Mesenchymal stem cell (in vitro differentiated cells and primary cell): ENCODE data around the gene ADAM11.
"Not testable (repeated sequence)": the region's sequence is repeated elsewhere in the genome, so short reads cannot be mapped to it uniquely, and the experiment has no call there.

Experiments
- DNase-seq: peaks from one replicate; pipeline ENCODE4 v3.0.0-alpha.2; 2013
- H2AFZ ChIP-seq: one replicate; pipeline ENCODE4 v1.6.1; 2013; ENCODE audit warnings: low read depth, mild to moderate bottlenecking, control low read depth, inconsistent platforms, low read length, moderate library complexity
- H2AK5ac ChIP-seq: 2 replicates; pipeline ENCODE4 v1.6.1; 2013; ENCODE audit warnings: low read length, moderate library complexity, mild to moderate bottlenecking, inconsistent platforms; ENCODE audit not compliant: severe bottlenecking
- H2BK120ac ChIP-seq: one replicate; pipeline ENCODE4 v1.6.1; 2013; ENCODE audit warnings: low read depth, mild to moderate bottlenecking, inconsistent platforms, low read length, moderate library complexity
- H2BK12ac ChIP-seq, 2 experiments: one replicate each; pipeline ENCODE4 v1.6.1; 2013; ENCODE audit warnings: inconsistent platforms in 2 of 2, low read length in 2 of 2, mild to moderate bottlenecking in 2 of 2, moderate library complexity in 2 of 2, control low read depth in 1 of 2
- H2BK15ac ChIP-seq: one replicate; pipeline ENCODE4 v1.6.1; 2013; ENCODE audit warnings: mild to moderate bottlenecking, low read depth, inconsistent platforms; ENCODE audit not compliant: poor library complexity, severe bottlenecking
- H2BK5ac ChIP-seq: 2 replicates; pipeline ENCODE4 v1.6.1; 2013; ENCODE audit warnings: low read depth, mild to moderate bottlenecking, low read length, control low read depth, inconsistent platforms; ENCODE audit not compliant: poor library complexity, severe bottlenecking
- H3K14ac ChIP-seq, 2 experiments: one replicate each; pipeline ENCODE4 v1.6.1; 2013; ENCODE audit warnings: inconsistent platforms in 2 of 2, low read length in 2 of 2, control low read depth in 1 of 2, mild to moderate bottlenecking in 1 of 2, moderate library complexity in 1 of 2
- H3K18ac ChIP-seq, 2 experiments: one replicate each; pipeline ENCODE4 v1.6.1; 2013; ENCODE audit warnings: inconsistent platforms in 2 of 2, low read length in 2 of 2, control low read depth in 1 of 2, low read depth in 1 of 2, mild to moderate bottlenecking in 1 of 2
- H3K23ac ChIP-seq, 2 experiments: one replicate each; pipeline ENCODE4 v1.6.1; 2013; ENCODE audit warnings: inconsistent platforms in 2 of 2, low read length in 2 of 2, mild to moderate bottlenecking in 2 of 2, moderate library complexity in 2 of 2, control low read depth in 1 of 2
- H3K27ac ChIP-seq: 2 replicates; pipeline ENCODE4 v1.5.1; 2013; ENCODE audit warnings: mild to moderate bottlenecking, moderate library complexity, low read length, control low read depth, inconsistent platforms; ENCODE audit not compliant: poor library complexity, severe bottlenecking
- H3K27me3 ChIP-seq, 2 experiments: 2 replicates each; pipeline versions ENCODE4 v1.6.1 to v1.7.0; 2013; ENCODE audit warnings: low read length in 2 of 2, mild to moderate bottlenecking in 2 of 2, moderate library complexity in 2 of 2, control low read depth in 1 of 2, inconsistent platforms in 1 of 2; ENCODE audit not compliant: control insufficient read depth in 1 of 2, insufficient read depth in 1 of 2
- H3K36me3 ChIP-seq, 2 experiments: 2 replicates each; pipeline versions ENCODE4 v1.6.1 to v1.7.0; 2013; ENCODE audit warnings: low read length in 2 of 2, control low read depth in 1 of 2, inconsistent platforms in 1 of 2, low read depth in 1 of 2, mild to moderate bottlenecking in 1 of 2; ENCODE audit not compliant: insufficient read depth in 2 of 2, control insufficient read depth in 1 of 2
- H3K4ac ChIP-seq, 2 experiments: one replicate each; pipeline ENCODE4 v1.6.1; 2013; ENCODE audit warnings: inconsistent platforms in 2 of 2, low read length in 2 of 2, mild to moderate bottlenecking in 2 of 2, moderate library complexity in 2 of 2, control low read depth in 1 of 2, low read depth in 1 of 2
- H3K4me1 ChIP-seq: 2 replicates; pipeline ENCODE4 v1.6.1; 2013; ENCODE audit warnings: low read depth, low read length, control low read depth; ENCODE audit not compliant: control insufficient read depth, insufficient read depth
- H3K4me2 ChIP-seq: 2 replicates; pipeline ENCODE4 v1.6.1; 2013; ENCODE audit warnings: low read length, mild to moderate bottlenecking, inconsistent platforms; ENCODE audit not compliant: poor library complexity, severe bottlenecking
- H3K4me3 ChIP-seq, 2 experiments: 2 replicates each; pipeline versions ENCODE4 v1.5.1 to v1.7.0; 2013; ENCODE audit warnings: low read length in 2 of 2, mild to moderate bottlenecking in 2 of 2, control low read depth in 1 of 2, low read depth in 1 of 2; ENCODE audit not compliant: insufficient read depth in 1 of 2
- H3K79me1 ChIP-seq: replicated peaks from 2 replicates; pipeline ENCODE4 v1.6.1; 2013; ENCODE audit warnings: mild to moderate bottlenecking, control low read depth, low read length, inconsistent platforms; ENCODE audit not compliant: poor library complexity, severe bottlenecking
- H3K9ac ChIP-seq: 2 replicates; pipeline ENCODE4 v1.7.0; 2013; ENCODE audit warnings: mild to moderate bottlenecking, low read length, moderate library complexity
- H3K9me3 ChIP-seq: 2 replicates; pipeline ENCODE4 v1.7.0; 2013; ENCODE audit warnings: mild to moderate bottlenecking, low read length; ENCODE audit not compliant: control insufficient read depth
- H4K8ac ChIP-seq: one replicate; pipeline ENCODE4 v1.6.1; 2013; ENCODE audit warnings: inconsistent platforms, mild to moderate bottlenecking, low read length, moderate library complexity
- H4K91ac ChIP-seq: one replicate; pipeline ENCODE4 v1.6.1; 2013; ENCODE audit warnings: mild to moderate bottlenecking, low read length, inconsistent platforms
- WGBS: methylation state at CpG from one replicate; pipeline ENCODE4 v1.1.7; 2013; ENCODE audit warnings: mixed read lengths; 5-methylcytosine and 5-hydroxymethylcytosine counted together

ADAM11 gene

DNA sequence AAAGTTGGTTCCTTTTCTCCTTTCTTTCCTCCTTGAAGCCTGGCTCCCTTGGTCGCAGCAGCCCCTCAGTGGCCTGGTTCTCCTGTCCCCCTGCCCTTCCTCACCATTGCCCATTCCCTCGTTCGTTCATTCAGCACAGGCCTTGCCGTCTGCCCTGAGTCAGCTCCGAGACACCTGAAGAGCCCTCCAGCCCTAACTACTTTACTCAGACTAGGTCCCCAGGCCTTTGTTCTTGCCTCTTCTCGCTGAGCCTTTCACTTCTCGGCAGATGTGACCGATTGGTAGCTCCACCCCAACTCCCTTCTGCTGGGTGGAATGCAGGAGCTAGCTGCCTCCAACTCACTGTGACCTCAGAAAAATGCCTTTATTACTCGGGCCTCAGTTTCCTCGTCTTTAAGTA is 7.0 kb upstream of the ADAM11 start:
- no peak overlapping the region for H2BK15ac ChIP-seq
- 99% methylated on average over 10 of the region's 10 CpGs for WGBS
- H2AFZ ChIP-seq = no peak overlapping the region

DNA sequence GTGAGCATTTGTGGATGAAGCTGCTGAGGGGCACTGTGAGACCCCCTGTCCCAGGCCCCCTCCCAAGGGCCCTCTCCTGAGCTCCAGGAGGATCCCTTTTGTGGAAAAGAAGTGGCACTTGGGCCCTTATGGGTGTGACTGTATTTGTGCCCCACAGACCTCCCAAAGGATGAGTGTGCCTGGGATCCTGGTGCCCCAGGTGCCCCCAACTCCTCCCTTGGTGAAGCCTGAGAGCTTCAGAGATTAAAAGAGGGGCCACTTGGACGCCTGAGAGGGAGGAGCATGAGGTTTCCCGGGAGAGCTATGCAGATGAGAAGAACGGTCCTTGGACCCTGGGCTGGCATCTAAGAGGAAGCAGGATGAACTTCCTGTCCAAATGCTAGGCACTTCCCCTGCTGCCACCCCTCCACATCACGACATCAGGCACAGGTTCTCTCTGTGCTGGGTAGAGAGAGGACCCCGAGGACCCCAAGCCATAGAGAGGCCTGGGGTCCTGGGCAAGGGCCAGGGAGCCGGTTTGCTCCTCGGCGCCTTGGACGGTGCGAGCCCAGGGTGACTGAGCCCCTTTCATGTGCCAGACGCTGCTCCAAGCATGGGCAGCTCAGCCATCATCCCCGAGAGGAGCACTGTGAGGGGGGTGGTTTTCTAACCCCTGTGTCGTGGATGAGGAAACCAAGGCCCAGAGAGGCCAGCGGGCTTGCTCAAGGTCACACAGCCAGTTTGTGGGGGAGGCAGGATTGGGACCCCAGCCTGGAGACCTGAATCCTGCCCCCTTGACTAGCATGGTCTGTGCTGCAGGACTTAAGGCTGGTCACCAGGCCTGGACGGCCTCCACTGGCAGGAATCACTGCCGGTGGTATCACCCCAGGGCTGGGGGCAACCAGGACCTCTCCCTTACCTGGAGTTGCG is 5.6 kb upstream of the ADAM11 start:
- H4K8ac ChIP-seq = no peak overlapping the region
- H3K9ac ChIP-seq = no peak overlapping the region
- no peak overlapping the region for H2BK12ac ChIP-seq
- no peak overlapping the region for H2BK15ac ChIP-seq
- no peak overlapping the region for H3K4ac ChIP-seq
- H3K4me3 ChIP-seq = no peak overlapping the region
- H3K4me1 ChIP-seq = peaks cover 8% of the 10 kb centered on the region
- no peak for DNase-seq
- peaks cover 5 to 11% of the 10 kb centered on the region in 2 experiments for H3K27me3 ChIP-seq
- H3K36me3 ChIP-seq = peaks cover 6 to 24% of the 10 kb centered on the region in 2 experiments
- H2BK120ac ChIP-seq = no peak overlapping the region
- no peak overlapping the region for H2AFZ ChIP-seq
- no peak overlapping the region for H3K14ac ChIP-seq
- H3K4me2 ChIP-seq = no peak overlapping the region
- no peak overlapping the region for H3K27ac ChIP-seq
- WGBS = 82% methylated on average over 17 of the region's 17 CpGs
- H3K23ac ChIP-seq = no peak overlapping the region
- no peak overlapping the region for H3K18ac ChIP-seq
- no peaks in the 10 kb centered on the region for H3K79me1 ChIP-seq
- H3K9me3 ChIP-seq = no peaks in the 10 kb centered on the region
- H2BK5ac ChIP-seq = no peak overlapping the region
- no peak overlapping the region for H4K91ac ChIP-seq
- H2AK5ac ChIP-seq = no peak overlapping the region

More for the DNA sequence above, 7.0 kb upstream of the ADAM11 start:
- Histone ChIP-seq H3K36me3 (peaks cover 6 to 36% of the 10 kb centered on the region in 2 experiments), H3K4me3 (no peak overlapping the region), H3K9ac (no peak overlapping the region), H2BK12ac (no peak overlapping the region), H3K79me1 (no peaks in the 10 kb centered on the region), H3K4me1 (peaks cover 10% of the 10 kb centered on the region), H4K8ac (no peak overlapping the region), H3K27me3 (no peaks in the 10 kb centered on the region), H2BK5ac (no peak overlapping the region), H3K4me2 (no peak overlapping the region), H3K18ac (no peak overlapping the region), H3K4ac (no peak overlapping the region), H2AK5ac (no peak overlapping the region), H3K14ac (no peak overlapping the region), H3K9me3 (no peaks in the 10 kb centered on the region), H3K27ac (no peak overlapping the region), H3K23ac (no peak overlapping the region), H4K91ac (no peak overlapping the region), H2BK120ac (no peak overlapping the region)
- no peak for DNase-seq

- H3K4me3 ChIP-seq = no peak overlapping the region
- peaks cover 12% of the 10 kb centered on the region for H3K4me1 ChIP-seq
- no peak overlapping the region for H3K4ac ChIP-seq
- no peak overlapping the region for H3K9ac ChIP-seq
- H2BK12ac ChIP-seq = no peak overlapping the region
- H3K27ac ChIP-seq = no peak overlapping the region
- no peak overlapping the region for H3K14ac ChIP-seq
- no peak overlapping the region for H2BK5ac ChIP-seq
- no peak overlapping the region for H2AFZ ChIP-seq
- no peak overlapping the region for H3K23ac ChIP-seq
- H3K27me3 ChIP-seq = peaks cover 9 to 16% of the 10 kb centered on the region in 2 experiments
- H4K8ac ChIP-seq = no peak overlapping the region
- no peak overlapping the region for H3K18ac ChIP-seq
- DNase-seq = no peak
- 90% methylated on average over 7 of the region's 7 CpGs for WGBS
- no peaks in the 10 kb centered on the region for H3K79me1 ChIP-seq
- H2BK15ac ChIP-seq = no peak overlapping the region
- H4K91ac ChIP-seq = no peak overlapping the region
- no peaks in the 10 kb centered on the region for H3K9me3 ChIP-seq
- H2BK120ac ChIP-seq = no peak overlapping the region
- H3K36me3 ChIP-seq = peaks cover 3 to 14% of the 10 kb centered on the region in 2 experiments
- no peak overlapping the region for H2AK5ac ChIP-seq
- no peak overlapping the region for H3K4me2 ChIP-seq
Measured at GRCh38 chr17:44754276-44754675, 4.5 kb upstream of the ADAM11 start.

DNA sequence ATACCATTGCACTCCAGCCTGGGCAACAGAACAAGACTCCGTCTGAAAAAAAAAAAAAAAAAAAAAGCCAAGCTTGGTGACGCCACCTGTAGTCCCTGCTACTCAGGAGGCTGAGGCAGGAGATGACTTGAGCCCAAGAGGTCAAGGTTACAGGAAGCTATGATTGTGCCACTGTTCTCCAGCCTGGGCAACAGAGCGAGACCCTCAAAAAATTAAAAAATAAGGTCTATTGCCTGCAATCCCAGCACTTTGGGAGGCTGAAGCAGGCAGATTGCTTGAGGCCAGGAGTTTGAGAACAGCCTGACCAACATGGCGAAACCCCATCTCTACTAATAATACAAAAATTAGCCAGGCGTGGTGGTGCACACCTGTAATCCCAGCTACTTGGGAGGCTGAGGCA is 3.6 kb upstream of the ADAM11 start:
- not testable (repeated sequence) for H3K18ac ChIP-seq, H3K4me2 ChIP-seq, H3K9ac ChIP-seq, H2BK15ac ChIP-seq, H2BK12ac ChIP-seq, H2AK5ac ChIP-seq, H2BK120ac ChIP-seq, H4K8ac ChIP-seq, H3K14ac ChIP-seq, H3K23ac ChIP-seq, H3K4me3 ChIP-seq, H3K9me3 ChIP-seq, H2BK5ac ChIP-seq, H3K4ac ChIP-seq, H4K91ac ChIP-seq, H3K79me1 ChIP-seq, H2AFZ ChIP-seq, H3K27ac ChIP-seq, DNase-seq
- Histone ChIP-seq H3K4me1 (peaks cover 11% of the 10 kb centered on the region), H3K27me3 (peaks cover 18 to 25% of the 10 kb centered on the region in 2 experiments), H3K36me3 (peaks cover 3 to 10% of the 10 kb centered on the region in 2 experiments)
- WGBS = 87% methylated on average over 5 of the region's 5 CpGs
